ENCODE results near the gene UBE4B.
"Not testable (repeated sequence)": the region's sequence is repeated elsewhere in the genome, so short reads cannot be mapped to it uniquely, and the experiment has no call there.

UBE4B gene

DNA sequence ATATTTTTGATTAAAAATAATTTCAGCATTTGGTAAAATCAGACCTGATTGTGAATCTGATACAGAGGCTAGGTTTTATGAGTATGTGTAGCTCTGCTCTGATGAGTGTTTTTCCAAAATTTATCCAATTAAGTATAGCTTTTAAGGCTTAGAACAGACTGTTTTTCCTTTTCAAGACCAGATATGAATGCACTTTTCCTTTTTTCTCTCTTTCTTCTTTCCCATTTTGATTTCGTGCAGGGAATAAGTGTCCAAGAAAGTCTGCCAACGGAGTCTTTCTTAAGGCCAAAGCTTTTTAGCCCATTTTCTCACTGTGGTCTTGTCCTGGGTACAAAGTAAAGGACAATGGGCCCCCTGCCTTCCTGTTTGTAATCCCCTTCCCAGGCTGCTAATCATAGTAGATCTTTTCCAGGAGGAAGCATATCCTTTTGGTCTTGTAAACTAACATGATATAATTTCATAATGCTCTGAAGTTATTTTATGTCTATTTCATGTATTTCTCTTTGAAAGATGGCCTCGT lies 180.5 kb downstream of the UBE4B start:
- intact Hi-C loops (cut with micrococcal nuclease): no loop called here
- H3K27me3 Mint-ChIP-seq: no peaks in the 10 kb centered on the region
- H3K4me1 Mint-ChIP-seq (ENCODE audit: low read depth): peaks cover 69% of the 10 kb centered on the region
- H3K4me3 Mint-ChIP-seq: no peak overlapping the region
- peaks cover 19% of the 10 kb centered on the region for H3K36me3 Mint-ChIP-seq (ENCODE audit: low read depth)
- peak overlapping the region; percentile 10 for H3K27ac Mint-ChIP-seq
- no peaks in the 10 kb centered on the region for H3K9me3 Mint-ChIP-seq

DNA sequence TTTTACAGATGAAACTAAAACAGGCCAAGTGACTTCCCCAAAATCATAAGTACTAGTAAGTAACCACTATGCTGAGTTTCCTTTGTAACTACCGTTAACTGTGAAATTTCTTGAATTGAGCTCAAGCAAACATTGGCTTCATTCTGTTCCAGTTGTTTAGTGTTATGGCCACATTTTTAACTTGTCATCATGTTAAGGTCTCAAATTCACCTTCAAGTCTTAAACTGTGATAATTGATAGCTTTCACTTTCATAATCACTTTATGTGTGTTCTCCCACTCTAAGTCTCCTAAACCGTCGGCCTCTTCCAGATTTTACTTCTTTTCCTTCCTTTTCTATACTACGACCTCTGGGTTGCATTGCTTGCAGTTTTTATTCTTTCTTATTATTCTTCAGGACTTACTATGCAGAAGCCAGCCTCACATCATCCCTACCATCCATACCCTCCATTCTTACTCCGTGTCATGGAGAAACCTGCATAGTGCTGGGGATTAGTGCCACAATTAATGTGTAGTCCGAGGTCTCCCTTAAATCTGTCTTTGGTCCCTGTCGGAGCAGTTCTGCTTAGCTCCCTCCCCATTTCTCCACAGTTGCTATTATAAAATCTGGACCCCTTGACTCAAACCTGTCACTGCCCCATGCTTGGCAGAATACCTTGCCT lies 183.5 kb downstream of the UBE4B start:
- Mint-ChIP-seq H3K4me1 (ENCODE audit: low read depth) (peaks cover 63% of the 10 kb centered on the region), H3K9me3 (no peaks in the 10 kb centered on the region), H3K27ac (peak overlapping the region; percentile 77), H3K4me3 (peak overlapping the region; percentile 56), H3K27me3 (no peaks in the 10 kb centered on the region), H3K36me3 (ENCODE audit: low read depth) (peaks cover 14% of the 10 kb centered on the region)
- intact Hi-C loops (cut with micrococcal nuclease): no loop called here

DNA sequence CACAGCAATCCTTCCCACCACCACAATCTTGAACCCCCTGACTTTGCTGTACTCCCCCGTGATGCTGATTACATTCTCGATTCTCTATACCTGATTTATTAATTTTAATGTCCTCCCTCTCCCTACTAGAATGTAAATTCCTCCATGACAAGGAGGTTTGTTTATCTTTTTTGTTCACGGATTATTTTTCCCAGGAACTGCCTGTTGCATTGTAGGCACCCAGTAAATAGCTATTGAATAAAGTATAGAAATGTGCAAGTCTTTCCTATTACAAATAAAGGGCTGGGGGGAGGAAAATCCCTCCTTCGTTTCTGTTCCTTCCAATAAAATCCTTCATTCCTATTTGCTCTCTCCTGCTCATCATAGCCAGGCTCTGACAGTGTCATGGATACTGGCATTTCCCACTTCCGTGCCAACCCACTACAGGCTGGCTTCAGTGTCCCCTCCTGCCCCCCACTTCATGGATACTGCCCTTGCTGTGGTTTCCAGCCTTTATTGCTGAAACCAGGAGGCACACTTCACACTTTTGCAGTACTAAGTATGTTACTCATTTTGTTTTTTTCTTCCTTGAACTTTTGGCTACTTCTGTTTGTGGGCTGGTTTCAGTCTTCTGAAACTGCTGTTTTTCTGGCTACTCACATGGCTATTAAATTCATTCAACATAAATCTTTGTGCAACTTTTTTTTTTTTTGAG lies 185.1 kb downstream of the UBE4B start:
- peak overlapping the region; percentile 39 for H3K4me3 Mint-ChIP-seq
- peak overlapping the region; percentile 79 for H3K27ac Mint-ChIP-seq
- H3K27me3 Mint-ChIP-seq: no peaks in the 10 kb centered on the region
- H3K36me3 Mint-ChIP-seq (ENCODE audit: low read depth): peaks cover 11% of the 10 kb centered on the region
- peaks cover 61% of the 10 kb centered on the region for H3K4me1 Mint-ChIP-seq (ENCODE audit: low read depth)
- H3K9me3 Mint-ChIP-seq: no peaks in the 10 kb centered on the region
- intact Hi-C loops (cut with micrococcal nuclease): no loop called here

DNA sequence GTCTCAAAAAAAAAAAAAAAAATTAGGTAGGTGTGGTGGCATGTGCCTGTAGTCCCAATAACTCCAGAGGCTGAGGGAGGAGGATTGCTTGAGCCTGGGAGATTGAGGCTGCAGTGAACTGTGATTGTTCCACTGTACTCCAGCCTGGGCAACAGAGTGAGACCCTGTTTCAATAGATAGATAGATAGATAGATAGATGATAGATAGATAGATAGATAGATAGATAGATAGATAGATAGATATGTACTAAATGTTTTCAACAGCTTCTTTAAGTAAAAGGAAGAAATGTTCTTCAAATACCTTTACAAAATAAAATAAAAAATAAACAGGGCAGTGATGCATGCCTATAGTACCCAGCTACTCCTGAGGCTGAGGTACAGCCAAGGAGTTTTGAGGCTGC lies 187.4 kb downstream of the UBE4B start:
- Mint-ChIP-seq H3K4me3 (no peak overlapping the region), H3K27ac (peak overlapping the region; percentile 30), H3K4me1 (ENCODE audit: low read depth) (peaks cover 58% of the 10 kb centered on the region), H3K27me3 (no peaks in the 10 kb centered on the region), H3K9me3 (no peaks in the 10 kb centered on the region), H3K36me3 (ENCODE audit: low read depth) (peaks cover 10% of the 10 kb centered on the region)
- intact Hi-C loops (cut with micrococcal nuclease): no loop called here

DNA sequence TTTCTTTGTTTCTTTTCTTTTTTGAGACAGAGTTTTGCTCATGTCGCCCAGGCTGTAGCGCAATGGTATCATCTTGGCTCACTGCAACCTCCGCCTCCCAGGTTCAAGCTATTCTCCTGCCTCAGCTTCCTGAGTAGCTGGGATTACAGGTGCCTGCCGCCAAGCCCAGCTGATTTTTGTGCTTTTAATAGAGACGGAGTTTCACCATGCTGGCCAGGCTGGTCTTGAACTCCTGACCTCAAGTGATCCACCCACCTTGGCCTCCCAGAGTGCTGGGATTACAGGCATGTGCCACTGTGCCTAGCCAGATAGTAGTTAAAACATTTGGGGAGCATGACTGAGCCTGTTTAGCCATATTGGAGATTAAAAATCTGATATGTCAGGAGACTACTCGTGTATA lies 187.9 kb downstream of the UBE4B start:
- peaks cover 58% of the 10 kb centered on the region for H3K4me1 Mint-ChIP-seq (ENCODE audit: low read depth)
- H3K36me3 Mint-ChIP-seq (ENCODE audit: low read depth); H3K27me3 Mint-ChIP-seq; intact Hi-C loops (cut with micrococcal nuclease); H3K4me3 Mint-ChIP-seq; H3K9me3 Mint-ChIP-seq: not testable (repeated sequence)
- peak overlapping the region; percentile 30 for H3K27ac Mint-ChIP-seq

DNA sequence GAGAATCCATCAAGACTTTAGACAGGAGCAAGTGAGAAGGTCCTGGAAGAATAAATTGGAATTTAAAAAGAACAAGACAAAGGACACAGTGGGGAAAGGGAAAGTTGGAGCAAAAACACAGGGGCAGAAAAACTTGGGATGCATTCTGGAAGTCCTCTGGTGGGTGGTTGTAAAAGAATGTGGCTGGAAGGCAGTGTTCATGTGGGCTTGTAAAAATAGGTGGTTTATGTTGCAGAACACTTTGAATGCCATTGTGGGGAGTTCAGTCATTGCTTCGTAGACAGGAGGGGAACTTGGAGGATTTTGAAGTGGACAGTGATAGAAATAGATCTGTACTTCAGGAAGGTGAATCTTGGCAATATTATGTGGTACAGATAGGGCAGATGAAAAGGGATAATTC lies 192.8 kb downstream of the UBE4B start:
- peaks cover 42% of the 10 kb centered on the region for H3K4me1 Mint-ChIP-seq (ENCODE audit: low read depth)
- no peak overlapping the region for H3K4me3 Mint-ChIP-seq
- no peaks in the 10 kb centered on the region for H3K27me3 Mint-ChIP-seq
- H3K27ac Mint-ChIP-seq: no peak overlapping the region
- intact Hi-C loops (cut with micrococcal nuclease): no loop called here
- H3K36me3 Mint-ChIP-seq (ENCODE audit: low read depth): peaks cover 5% of the 10 kb centered on the region
- no peaks in the 10 kb centered on the region for H3K9me3 Mint-ChIP-seq

DNA sequence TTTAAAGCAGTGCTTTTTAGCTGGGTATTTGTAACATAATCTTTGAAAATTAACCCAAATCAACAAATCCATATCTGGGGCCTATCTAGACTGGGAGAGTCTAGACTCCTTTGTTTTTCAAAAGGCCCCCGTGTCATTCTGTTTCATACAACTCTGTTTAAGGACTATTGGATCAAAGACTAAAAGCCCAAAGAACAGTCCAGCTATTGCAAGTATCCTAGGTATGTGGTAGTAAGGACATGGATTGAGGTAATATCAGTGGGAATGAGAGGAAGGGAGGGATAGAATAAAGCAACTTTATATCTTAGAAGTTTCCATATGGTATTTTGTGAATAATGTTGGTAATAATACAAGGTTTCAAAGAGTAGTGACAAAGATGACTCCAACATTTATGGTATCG lies 195.8 kb downstream of the UBE4B start:
- Mint-ChIP-seq H3K36me3 (ENCODE audit: low read depth) (no peaks in the 10 kb centered on the region), H3K9me3 (no peaks in the 10 kb centered on the region), H3K4me3 (no peak overlapping the region), H3K4me1 (ENCODE audit: low read depth) (peaks cover 25% of the 10 kb centered on the region), H3K27me3 (no peaks in the 10 kb centered on the region), H3K27ac (no peak overlapping the region)
- intact Hi-C loops (cut with micrococcal nuclease): no loop called here

DNA sequence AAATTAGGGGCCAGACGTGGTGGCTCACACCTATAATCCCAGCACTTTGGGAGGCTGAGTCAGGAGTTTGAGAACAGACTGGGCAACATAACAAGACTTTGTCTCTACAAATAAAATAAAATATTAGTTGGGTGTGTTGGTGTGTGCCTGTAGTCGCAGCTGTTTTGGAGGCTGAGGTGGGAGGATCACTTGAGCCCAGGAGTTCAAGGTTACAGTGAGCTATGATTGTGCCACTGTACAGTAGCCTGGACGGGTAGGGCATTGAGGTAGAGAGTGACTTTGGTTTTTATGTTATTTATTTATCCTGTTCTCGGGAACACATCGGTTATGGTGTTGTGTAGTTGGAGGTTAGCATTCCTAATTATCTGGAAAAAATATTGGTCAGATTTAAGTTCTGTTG lies 197.1 kb downstream of the UBE4B start:
- Mint-ChIP-seq H3K4me1 (ENCODE audit: low read depth) (peaks cover 25% of the 10 kb centered on the region), H3K27me3 (no peaks in the 10 kb centered on the region), H3K4me3 (no peak overlapping the region), H3K9me3 (no peaks in the 10 kb centered on the region), H3K27ac (no peak overlapping the region), H3K36me3 (ENCODE audit: low read depth) (peaks cover 10% of the 10 kb centered on the region)
- intact Hi-C loops (cut with micrococcal nuclease): no loop called here
